Fibroblast of gingiva (primary cell): ENCODE measurements around the gene ARHGAP22.

ENCODE experiments used
- DNase-seq: peaks from one replicate; pipeline ENCODE4 v3.0.0-alpha.2; 2011; ENCODE audit warnings: low read depth

ARHGAP22 gene

GRCh38 chr10:48607356-48608278, 2.7 kb upstream of the ARHGAP22 start:
- no peak for DNase-seq

GRCh38 chr10:48606530-48607355, 1.9 kb upstream of the ARHGAP22 start:
- peak; percentile 94 for DNase-seq

- no peak for DNase-seq
Measured at GRCh38 chr10:48605786-48606529, 1.1 kb upstream of the ARHGAP22 start.

- DNase-seq: no peak
Measured at GRCh38 chr10:48604039-48604990, 558 bp downstream of the ARHGAP22 start.

- no peak for DNase-seq
Measured at GRCh38 chr10:48603421-48604038, 1.3 kb downstream of the ARHGAP22 start.

- DNase-seq: no peak
Measured at GRCh38 chr10:48602401-48603135, 2.3 kb downstream of the ARHGAP22 start.

GRCh38 chr10:48601789-48602188, 3.1 kb downstream of the ARHGAP22 start:
- no peak for DNase-seq

GRCh38 chr10:48600645-48601505, 4.0 kb downstream of the ARHGAP22 start:
- DNase-seq: no peak

GRCh38 chr10:48599830-48600134, 5.1 kb downstream of the ARHGAP22 start:
- DNase-seq: no peak

- no peak for DNase-seq
Measured at GRCh38 chr10:48598936-48599829, 5.7 kb downstream of the ARHGAP22 start.

- no peak for DNase-seq
Measured at GRCh38 chr10:48598243-48598935, 6.5 kb downstream of the ARHGAP22 start.

- DNase-seq: no peak
Measured at GRCh38 chr10:48595539-48595932, 9.3 kb downstream of the ARHGAP22 start.

GRCh38 chr10:48594803-48595538, 9.9 kb downstream of the ARHGAP22 start:
- no peak for DNase-seq

GRCh38 chr10:48594371-48594770, 10.5 kb downstream of the ARHGAP22 start:
- no peak for DNase-seq

GRCh38 chr10:48592346-48592745, 12.5 kb downstream of the ARHGAP22 start:
- DNase-seq: no peak

- DNase-seq: no peak
Measured at GRCh38 chr10:48590945-48591344, 13.9 kb downstream of the ARHGAP22 start.

GRCh38 chr10:48589266-48589665, 15.6 kb downstream of the ARHGAP22 start:
- DNase-seq: peak; percentile 85
